ENCODE results near the gene PHAF1.

- TF ChIP-seq, protein P1, sequence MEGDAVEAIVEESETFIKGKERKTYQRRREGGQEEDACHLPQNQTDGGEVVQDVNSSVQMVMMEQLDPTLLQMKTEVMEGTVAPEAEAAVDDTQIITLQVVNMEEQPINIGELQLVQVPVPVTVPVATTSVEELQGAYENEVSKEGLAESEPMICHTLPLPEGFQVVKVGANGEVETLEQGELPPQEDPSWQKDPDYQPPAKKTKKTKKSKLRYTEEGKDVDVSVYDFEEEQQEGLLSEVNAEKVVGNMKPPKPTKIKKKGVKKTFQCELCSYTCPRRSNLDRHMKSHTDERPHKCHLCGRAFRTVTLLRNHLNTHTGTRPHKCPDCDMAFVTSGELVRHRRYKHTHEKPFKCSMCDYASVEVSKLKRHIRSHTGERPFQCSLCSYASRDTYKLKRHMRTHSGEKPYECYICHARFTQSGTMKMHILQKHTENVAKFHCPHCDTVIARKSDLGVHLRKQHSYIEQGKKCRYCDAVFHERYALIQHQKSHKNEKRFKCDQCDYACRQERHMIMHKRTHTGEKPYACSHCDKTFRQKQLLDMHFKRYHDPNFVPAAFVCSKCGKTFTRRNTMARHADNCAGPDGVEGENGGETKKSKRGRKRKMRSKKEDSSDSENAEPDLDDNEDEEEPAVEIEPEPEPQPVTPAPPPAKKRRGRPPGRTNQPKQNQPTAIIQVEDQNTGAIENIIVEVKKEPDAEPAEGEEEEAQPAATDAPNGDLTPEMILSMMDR (IDR thresholded peaks at IDR 0.05): no peak
- TF ChIP-seq POLR2A (IDR thresholded peaks at IDR 0.05): no peak
Measured at GRCh38 chr16:67193536-67193935, 83.8 kb downstream of the PHAF1 start.

All from thyroid gland (tissue), 4 donors.